ENCODE data around the gene IMPDH2. TPM values are rescaled to one million over a fixed set of nuclear protein-coding genes. Genes with fewer than 3 reads are reported as not detected.

The IMPDH2 gene
- total and polyA plus RNA-seq, 2 of the 8 experiments (the other 6 are each of a cell fraction or from before 2014, with no cell fraction given): 374 to 409 TPM

DNA sequence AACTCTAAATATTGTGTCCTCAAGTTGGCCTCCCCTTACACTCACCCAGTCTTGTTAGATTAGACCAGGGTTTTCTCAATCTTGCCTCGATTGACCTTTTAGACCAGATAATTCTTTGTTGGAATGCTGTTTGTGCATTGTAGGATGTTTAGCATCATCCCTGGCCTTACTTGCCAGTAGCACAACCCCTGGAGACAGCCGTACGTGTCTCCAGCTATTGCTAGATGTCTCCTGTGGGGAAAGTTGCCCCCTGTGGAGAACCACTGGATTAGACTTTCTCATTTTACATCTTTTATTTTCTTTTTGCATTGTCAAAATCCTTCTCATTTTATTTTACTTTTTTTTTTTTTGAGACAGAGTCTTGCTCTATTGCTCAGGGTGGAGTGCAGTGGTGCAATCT is 19.8 kb downstream of the IMPDH2 start:
- peaks cover 5 to 32% (median 15%) of the 10 kb centered on the region in 4 experiments for H3K36me3 ChIP-seq (ENCODE audit: control insufficient read depth in 2 of 4, insufficient read depth in 4 of 4, low read length in 3 of 4)
- H4K8ac ChIP-seq (ENCODE audit: extremely low read depth, insufficient read depth, low read length): no peak overlapping the region
- H3K27ac ChIP-seq (ENCODE audit: low read depth, low read length): no peak overlapping the region
- no peak overlapping the region for H4K91ac ChIP-seq (replicated peaks; ENCODE audit: insufficient read length, low read length)
- no peak overlapping the region for H3K9ac ChIP-seq (replicated peaks in 1 of 4; ENCODE audit: extremely low read depth in 1 of 4, low read depth in 3 of 4, low read length in 3 of 4)
- no peak overlapping the region for H3K4me2 ChIP-seq (ENCODE audit: insufficient read depth in 1 of 2, low read depth in 2 of 2, low read length in 2 of 2)
- H3K79me1 ChIP-seq (ENCODE audit: low read depth, low read length): peaks cover 19% of the 10 kb centered on the region
- H2AK5ac ChIP-seq (ENCODE audit: low read depth, low read length): no peak overlapping the region
- H3K56ac ChIP-seq (replicated peaks; ENCODE audit: insufficient read length, low read depth, low read length): no peak overlapping the region
- H2BK5ac ChIP-seq (ENCODE audit: low read depth, low read length): no peak overlapping the region
- H3K4me1 ChIP-seq (replicated peaks in 1 of 4; ENCODE audit: control insufficient read depth in 3 of 4, insufficient read depth in 4 of 4, low read length in 3 of 4): peaks cover 0 to 14% (median 6%) of the 10 kb centered on the region in 4 experiments; a peak in 5 of 7 replicates
- peaks cover 29 to 39% of the 10 kb centered on the region in 2 experiments for H4K20me1 ChIP-seq (replicated peaks in 1 of 2; ENCODE audit: control insufficient read depth in 1 of 2, insufficient read depth in 2 of 2, low read length in 2 of 2)
- CTCF ChIA-PET (ENCODE audit: partially characterized antibody): interaction anchor here (0.6 to 24.3 kb wide), 3 partner anchors 15 to 110 kb away, joined by 3 to 467 read pairs (median 51); partner anchors contain the start of genes NDUFAF3 and P4HTM
- no peak overlapping the region for H2BK20ac ChIP-seq (ENCODE audit: low read length)
- H3K9me3 ChIP-seq (ENCODE audit: insufficient read depth in 2 of 2, low read depth in 1 of 2, low read length in 1 of 2): no peaks in the 10 kb centered on the region
- no peak overlapping the region for H4K5ac ChIP-seq (ENCODE audit: insufficient read length, low read depth, low read length)
- H2BK120ac ChIP-seq (replicated peaks; ENCODE audit: low read depth, low read length): no peak overlapping the region
- H3K79me2 ChIP-seq (ENCODE audit: control insufficient read depth in 1 of 2, insufficient read depth in 2 of 2, low read length in 2 of 2): peaks cover 11 to 56% of the 10 kb centered on the region in 2 experiments
- H3K4me3 ChIP-seq (ENCODE audit: extremely low read depth in 1 of 4, insufficient read depth in 2 of 4, low read depth in 3 of 4, low read length in 4 of 4): no peak overlapping the region
- no peak overlapping the region for H2AFZ ChIP-seq (ENCODE audit: low read length)
- DNase-seq (ENCODE audit: low read depth in 1 of 2, low spot score in 2 of 2): no peak
- H3K23me2 ChIP-seq (ENCODE audit: low read depth, low read length): peaks cover 14% of the 10 kb centered on the region
- POLR2A ChIA-PET (ENCODE audit: partially characterized antibody): interaction anchor here (1.0 to 38.8 kb wide), 8 partner anchors 4 to 347 kb away, joined by 3 to 1518 read pairs (median 5); partner anchors contain the start of genes CELSR3, DALRD3, IMPDH2 and NDUFAF3
- no peak for FAIRE-seq
- H2BK12ac ChIP-seq (ENCODE audit: low read depth, low read length): no peak overlapping the region
- no peaks in the 10 kb centered on the region for H3K27me3 ChIP-seq (replicated peaks in 1 of 4; ENCODE audit: control insufficient read depth in 3 of 4, extremely low read depth in 1 of 4, insufficient read depth in 3 of 4, low read length in 3 of 4)
- no peak overlapping the region for H3K18ac ChIP-seq (ENCODE audit: extremely low read depth, low read length)
- H3K23ac ChIP-seq (ENCODE audit: insufficient read length): no peak overlapping the region
- WGBS, 2 experiments (ENCODE audit: extremely low coverage in 1 of 2, insufficient coverage in 1 of 2, insufficient read length in 1 of 2, insufficient replicate concordance in 2 of 2, low coverage in 1 of 2, low lambda C conversion rate in 2 of 2, missing lambda C conversion rate in 1 of 2): 95% methylated on average over 3 of the region's 3 CpGs; no CpG with 5 or more reads in 1 of the 2 experiments
- no peak overlapping the region for H3K14ac ChIP-seq (ENCODE audit: insufficient read length)
- H2BK15ac ChIP-seq (ENCODE audit: low read length): no peak overlapping the region
- H3K4ac ChIP-seq (replicated peaks; ENCODE audit: insufficient read length, low read depth, low read length): no peak overlapping the region
- TF ChIP-seq MAFK (IDR thresholded peaks at IDR 0.05; ENCODE audit: low read depth, low read length) (no peak), SP4 (IDR thresholded peaks at IDR 0.05; ENCODE audit: low read length) (no peak), POU5F1 (IDR thresholded peaks at IDR 0.05; ENCODE audit: low read depth, low read length) (no peak), GABPA (IDR thresholded peaks at IDR 0.05; ENCODE audit: borderline replicate concordance, insufficient read depth, low read length) (no peak), TCF12 (IDR thresholded peaks at IDR 0.05; ENCODE audit: low read depth, low read length) (no peak), CREB1 (IDR thresholded peaks at IDR 0.05) (no peak), EGR1 (IDR thresholded peaks at IDR 0.05; ENCODE audit: borderline replicate concordance, low read depth, low read length) (no peak), BRCA1 (IDR thresholded peaks at IDR 0.05; ENCODE audit: low read depth, low read length) (no peak), CHD2 (IDR thresholded peaks at IDR 0.05; ENCODE audit: low read length) (no peak), RBBP5 (IDR thresholded peaks at IDR 0.05; ENCODE audit: borderline replicate concordance, low read depth, low read length) (no peak), TEAD4 (IDR thresholded peaks at IDR 0.05; ENCODE audit: low read depth, low read length) (no peak), RAD21 (IDR thresholded peaks at IDR 0.05 in 1 of 2, conservative IDR thresholded peaks at IDR 0.05 in 1 of 2; ENCODE audit: low read depth in 2 of 2, low read length in 2 of 2) (no peak), YY1 (IDR thresholded peaks at IDR 0.05; ENCODE audit: low read depth, low read length) (no peak)

Measured in H1 (cell line).